ENCODE data around the gene STAB1. TPM values are rescaled to one million over a fixed set of nuclear protein-coding genes. Genes with fewer than 3 reads are reported as not detected.

STAB1 gene
- total RNA-seq, result under 0.01 and 0.07 TPM in 2 replicates

GRCh38 chr3:52494886-52495495 is at the start of gene STAB1:
Gene STAB1 (plus strand): TSS chr3:52495338. CDS start chr3:52495414, 76 bp downstream.

DNA sequence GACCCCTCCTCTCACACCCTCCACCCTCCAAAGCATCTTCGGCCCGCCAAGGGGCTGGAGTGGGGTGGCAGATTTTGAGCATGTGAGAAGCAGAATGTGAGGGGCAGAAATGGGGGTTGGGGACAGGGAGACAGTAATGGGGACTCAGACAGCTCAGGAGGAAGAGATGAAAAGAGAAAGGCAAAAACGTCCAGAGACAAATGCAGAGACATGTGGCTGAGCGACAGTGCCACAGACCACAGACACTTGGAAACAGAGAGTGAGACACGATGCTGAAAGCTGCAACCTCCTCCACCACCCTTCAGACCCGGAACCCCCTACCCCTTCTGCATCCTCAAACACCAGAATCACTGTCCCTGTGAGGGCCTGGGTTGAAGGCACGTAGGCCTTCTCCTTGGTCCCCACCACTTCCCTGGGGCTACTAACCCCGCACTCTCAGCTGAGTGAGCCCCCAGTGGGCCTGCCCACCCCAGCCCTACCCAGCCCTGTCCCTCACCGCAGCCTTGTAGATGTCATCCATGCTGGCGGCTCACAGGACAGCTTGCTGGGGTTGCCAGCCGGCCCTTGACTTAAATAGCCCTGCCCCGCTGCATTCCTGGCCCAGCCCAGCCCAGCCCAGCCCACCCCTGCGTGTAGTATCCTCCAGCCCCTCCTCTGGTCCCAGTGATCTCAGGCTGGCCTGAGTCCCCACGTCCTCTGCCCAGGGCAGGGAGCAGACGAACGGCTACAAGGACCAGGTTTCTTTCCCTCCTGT is 41.5 kb upstream of the STAB1 start, which contains the start of gene TNNC1:
TSS of gene TNNC1 (minus strand) at position 546 of the 754 bp plus-strand sequence. CDS start at position 520, 26 bp downstream.

DNA sequence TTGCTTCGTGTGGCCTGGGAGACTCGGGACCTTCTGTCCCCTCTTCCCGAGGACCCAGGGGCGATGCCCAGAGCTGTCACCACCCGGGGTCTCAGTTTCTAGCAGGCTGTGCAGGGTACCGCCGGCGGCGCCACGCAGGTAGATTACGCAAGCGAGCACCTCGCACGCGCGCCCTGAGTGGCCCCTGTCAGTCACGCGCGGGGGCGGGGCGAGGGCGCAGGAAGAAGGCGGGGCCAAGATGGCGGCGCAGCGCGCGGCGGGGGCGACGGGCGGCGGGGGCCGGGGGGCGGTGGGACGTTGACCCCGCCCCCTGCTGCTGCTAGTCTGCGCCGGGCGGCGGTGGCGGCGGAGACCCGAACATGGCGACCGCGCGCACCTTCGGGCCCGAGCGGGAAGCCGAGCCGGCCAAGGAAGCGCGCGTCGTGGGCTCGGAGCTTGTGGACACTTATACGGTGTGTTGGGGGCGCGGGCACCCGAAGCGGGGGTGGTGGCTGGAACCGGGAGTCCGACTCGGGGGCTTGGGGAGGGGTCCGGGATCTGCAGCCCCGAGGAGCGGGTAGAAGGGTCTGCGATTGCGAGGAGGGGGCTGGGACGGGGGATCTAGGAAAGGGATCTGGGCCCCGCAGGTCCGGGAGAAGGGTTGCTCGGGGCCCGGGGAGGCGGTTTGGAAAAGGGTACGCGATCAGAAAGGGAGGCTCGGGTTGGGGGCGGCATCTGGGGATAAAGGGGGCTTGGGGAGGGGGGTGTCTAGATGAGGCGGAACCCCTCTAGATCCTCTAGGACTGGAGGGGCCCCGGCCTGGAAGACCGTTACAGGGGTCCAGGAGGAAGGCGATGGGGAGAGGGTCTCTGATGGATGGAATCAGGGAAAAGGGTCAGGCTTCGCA is 39.6 kb upstream of the STAB1 start, which contains the start of gene NISCH:
TSS of gene NISCH (plus strand) at position 322 of the 886 bp plus-strand sequence. CDS start at position 360, 38 bp downstream.

DNA sequence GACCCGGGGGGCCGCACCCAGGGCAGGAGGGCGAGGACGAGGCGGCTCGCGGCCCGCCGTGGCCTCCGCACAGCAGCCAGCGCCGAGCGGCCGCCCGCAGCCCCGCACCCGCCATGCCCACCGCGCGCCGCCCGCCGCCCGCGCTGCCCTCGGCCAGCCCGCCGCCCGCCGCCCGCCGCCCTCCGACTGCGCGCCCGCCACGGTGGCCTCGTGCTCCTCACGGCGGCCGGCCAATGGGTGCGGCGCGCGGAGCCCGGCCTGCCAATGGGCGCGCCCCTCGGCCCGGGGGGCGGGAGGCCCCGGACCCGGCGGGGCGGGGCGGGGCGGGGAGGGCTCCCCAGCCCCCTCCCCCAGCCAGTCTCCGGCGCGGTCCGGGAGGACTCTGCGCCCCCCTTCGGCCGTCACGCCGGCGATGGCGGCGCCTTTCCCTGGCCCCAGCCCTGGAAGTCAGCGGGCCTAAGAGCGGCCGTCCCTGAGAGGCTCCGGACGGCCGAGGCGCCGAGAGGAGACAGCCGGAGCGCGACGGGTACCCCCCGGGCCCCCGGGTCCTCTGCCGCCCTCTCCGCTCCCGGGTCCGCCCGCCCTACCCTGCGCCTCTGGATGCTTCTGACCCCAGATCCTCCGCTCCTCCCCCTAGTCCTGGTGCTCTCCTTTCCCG is 38.6 kb downstream of the STAB1 start, which contains the start of gene NT5DC2:
TSS of gene NT5DC2 (minus strand) at position 235 of the 658 bp plus-strand sequence. CDS start at position 115, 120 bp downstream.

DNA sequence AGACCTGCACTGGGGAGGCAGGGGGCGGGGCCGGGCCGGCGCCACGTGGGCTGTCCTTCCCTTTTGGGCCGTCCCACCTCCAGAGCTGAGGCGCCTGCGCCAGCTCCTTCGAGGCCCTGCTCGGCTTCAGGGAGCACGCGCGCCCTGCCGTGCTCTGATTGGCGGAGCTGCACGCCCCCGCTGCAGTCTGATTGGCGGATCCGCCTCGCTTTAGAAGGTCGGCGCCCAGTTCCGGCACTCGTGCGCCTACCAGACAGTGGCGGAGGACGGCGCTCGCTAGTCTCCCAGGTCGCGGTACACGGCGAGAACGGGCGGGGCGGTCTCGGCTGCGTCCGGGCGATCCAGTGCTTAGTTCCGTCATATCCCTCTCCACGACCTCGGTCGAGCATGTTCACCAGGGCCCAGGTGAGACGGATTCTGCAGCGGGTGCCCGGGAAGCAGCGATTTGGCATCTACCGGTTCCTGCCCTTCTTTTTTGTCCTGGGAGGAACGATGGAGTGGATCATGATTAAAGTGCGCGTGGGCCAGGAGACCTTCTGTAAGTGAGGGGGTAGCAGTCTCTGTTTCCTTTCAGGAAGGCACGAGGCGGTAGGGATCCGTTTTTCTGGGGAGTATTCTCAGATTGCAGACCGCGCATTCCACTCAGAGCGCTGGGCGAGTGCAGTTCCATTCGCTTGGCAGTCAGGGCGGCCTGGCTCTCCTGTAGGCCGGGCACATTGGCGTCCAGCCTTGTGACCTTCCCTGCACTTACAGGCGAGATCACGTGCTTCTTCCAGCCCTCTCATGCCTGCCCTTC is 41.4 kb downstream of the STAB1 start, which contains the start of gene UQCC5:
TSS of gene UQCC5 (plus strand) at position 237 of the 796 bp plus-strand sequence. CDS start at position 388, 151 bp downstream.

Other genes starting within 250 kb of the STAB1 start
- gene PPM1M, start 249.6 kb upstream of the STAB1 start, total RNA-seq, result 2.7 and 8.1 TPM in 2 replicates
- 84.8 and 99.4 TPM in 2 replicates for gene WDR82, start 216.7 kb upstream of the STAB1 start, total RNA-seq
- gene GLYCTK, start 207.5 kb upstream of the STAB1 start, total RNA-seq, result 2.4 and 6.2 TPM in 2 replicates
- gene DNAH1, start 179.0 kb upstream of the STAB1 start, total RNA-seq, result 0.68 and 1.9 TPM in 2 replicates
- gene BAP1, start 85.3 kb upstream of the STAB1 start, total RNA-seq, result 77.5 and 103 TPM in 2 replicates
- 8.7 and 10.3 TPM in 2 replicates for gene PHF7, start 84.7 kb upstream of the STAB1 start, total RNA-seq
- gene SEMA3G, start 50.2 kb upstream of the STAB1 start, total RNA-seq, result 0.28 and 0.34 TPM in 2 replicates
- gene TNNC1, start 41.3 kb upstream of the STAB1 start, total RNA-seq, result 0.68 TPM in 1 of 2 replicates, not detected in the other
- gene NISCH, start 39.7 kb upstream of the STAB1 start, total RNA-seq, result 27.3 and 65.7 TPM in 2 replicates
- 16.7 and 64.4 TPM in 2 replicates for gene NT5DC2, start 38.5 kb downstream of the STAB1 start, total RNA-seq
- gene UQCC5, start 41.3 kb downstream of the STAB1 start, total RNA-seq, result 3.1 and 8.5 TPM in 2 replicates
- gene PBRM1, start 190.6 kb downstream of the STAB1 start, total RNA-seq, result 70.1 and 109 TPM in 2 replicates
- gene GNL3, start 190.7 kb downstream of the STAB1 start, total RNA-seq, result 186 and 219 TPM in 2 replicates
- 60.1 and 73.4 TPM in 2 replicates for gene GLT8D1, start 210.5 kb downstream of the STAB1 start, total RNA-seq
- gene SPCS1, start 210.8 kb downstream of the STAB1 start, total RNA-seq, result 56.8 and 72.8 TPM in 2 replicates

All from nasal cavity respiratory epithelium epithelial cell of viscerocranial mucosa (primary cell).